IPS-NIHi11 (cell line): Measurements from ENCODE around the gene FTCD.
"Not testable (repeated sequence)": the region's sequence is repeated elsewhere in the genome, so short reads cannot be mapped to it uniquely, and the experiment has no call there.

Source experiments
- DNase-seq: peaks from one replicate; pipeline ENCODE4 v3.0.0; 2012; ENCODE audit warnings: mixed read lengths, low spot score

Gene FTCD

GRCh38 chr21:46111193-46111571 lies 44.2 kb downstream of the FTCD start:
- no peak for DNase-seq

- DNase-seq = peak; percentile 48
Measured at GRCh38 chr21:46110499-46111192, 44.7 kb downstream of the FTCD start.

- no peak for DNase-seq
Measured at GRCh38 chr21:46109313-46110221, 45.8 kb downstream of the FTCD start.

GRCh38 chr21:46108827-46109312 lies 46.5 kb downstream of the FTCD start:
- DNase-seq = no peak

GRCh38 chr21:46107376-46107775 lies 48.0 kb downstream of the FTCD start:
- DNase-seq = not testable (repeated sequence)

- DNase-seq = no peak
Measured at GRCh38 chr21:46104104-46104503, 51.3 kb downstream of the FTCD start.

DNA sequence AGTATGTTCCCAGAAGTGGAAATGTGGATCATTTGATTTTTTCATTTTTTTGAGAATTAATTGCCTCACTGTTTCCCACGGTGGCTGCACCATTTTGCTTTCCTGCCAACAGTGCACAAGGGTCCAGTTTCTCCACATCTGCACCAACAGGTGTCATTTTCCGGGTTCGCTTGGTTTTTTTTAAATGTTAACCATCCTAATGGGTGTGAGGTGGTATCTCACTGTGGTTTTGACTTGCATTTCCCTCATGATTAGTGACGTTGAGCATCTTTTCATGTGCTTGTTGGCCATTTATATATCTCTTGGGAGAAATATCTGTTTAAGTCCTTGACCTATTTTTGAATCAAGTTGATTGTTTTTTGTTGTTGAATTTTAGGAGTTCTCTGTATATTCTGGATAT lies 54.5 kb downstream of the FTCD start:
- no peak for DNase-seq

DNA sequence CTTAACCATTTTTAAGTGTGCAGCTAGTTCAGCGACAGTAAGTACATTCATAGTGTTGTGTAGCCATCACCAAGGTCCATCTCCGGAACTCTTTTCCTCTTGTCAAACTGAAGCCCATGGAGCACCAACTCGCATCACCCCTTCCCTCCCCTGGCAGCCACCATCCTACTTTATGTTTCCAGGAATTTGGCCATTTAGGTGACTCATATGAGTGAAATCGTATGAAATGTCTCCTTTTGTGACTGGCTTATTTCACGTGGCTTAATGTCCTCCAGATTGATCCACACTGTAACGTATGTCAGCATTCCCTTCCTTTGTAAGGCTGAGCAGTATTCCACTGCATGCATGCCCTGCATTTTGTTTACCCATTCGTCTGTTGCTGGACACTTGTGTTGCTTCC lies 55.0 kb downstream of the FTCD start:
- DNase-seq = no peak

DNA sequence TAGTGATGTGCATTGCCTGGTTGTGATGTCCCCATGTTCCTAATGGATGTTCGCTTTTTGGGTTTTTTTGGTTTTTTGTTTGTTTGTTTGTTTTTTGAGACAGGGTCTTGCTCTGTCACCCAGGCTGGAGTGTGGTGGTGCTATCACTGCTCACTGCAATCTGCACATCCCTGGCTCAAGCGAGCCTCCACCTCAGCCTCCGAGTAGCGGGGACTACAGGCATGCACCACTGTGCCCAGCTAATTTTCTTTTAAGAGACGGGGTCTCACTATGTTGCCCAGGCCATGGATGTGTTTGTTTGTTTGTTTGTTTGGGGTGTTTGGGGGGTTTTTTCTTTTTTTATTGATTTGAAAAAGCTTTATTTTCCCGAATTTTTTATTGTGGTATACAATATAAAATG lies 55.4 kb downstream of the FTCD start:
- no peak for DNase-seq

GRCh38 chr21:46099476-46099875 lies 55.9 kb downstream of the FTCD start:
- peak; percentile 46 for DNase-seq

- DNase-seq = peak; percentile 70
Measured at GRCh38 chr21:46098303-46099141, 56.9 kb downstream of the FTCD start.

DNA sequence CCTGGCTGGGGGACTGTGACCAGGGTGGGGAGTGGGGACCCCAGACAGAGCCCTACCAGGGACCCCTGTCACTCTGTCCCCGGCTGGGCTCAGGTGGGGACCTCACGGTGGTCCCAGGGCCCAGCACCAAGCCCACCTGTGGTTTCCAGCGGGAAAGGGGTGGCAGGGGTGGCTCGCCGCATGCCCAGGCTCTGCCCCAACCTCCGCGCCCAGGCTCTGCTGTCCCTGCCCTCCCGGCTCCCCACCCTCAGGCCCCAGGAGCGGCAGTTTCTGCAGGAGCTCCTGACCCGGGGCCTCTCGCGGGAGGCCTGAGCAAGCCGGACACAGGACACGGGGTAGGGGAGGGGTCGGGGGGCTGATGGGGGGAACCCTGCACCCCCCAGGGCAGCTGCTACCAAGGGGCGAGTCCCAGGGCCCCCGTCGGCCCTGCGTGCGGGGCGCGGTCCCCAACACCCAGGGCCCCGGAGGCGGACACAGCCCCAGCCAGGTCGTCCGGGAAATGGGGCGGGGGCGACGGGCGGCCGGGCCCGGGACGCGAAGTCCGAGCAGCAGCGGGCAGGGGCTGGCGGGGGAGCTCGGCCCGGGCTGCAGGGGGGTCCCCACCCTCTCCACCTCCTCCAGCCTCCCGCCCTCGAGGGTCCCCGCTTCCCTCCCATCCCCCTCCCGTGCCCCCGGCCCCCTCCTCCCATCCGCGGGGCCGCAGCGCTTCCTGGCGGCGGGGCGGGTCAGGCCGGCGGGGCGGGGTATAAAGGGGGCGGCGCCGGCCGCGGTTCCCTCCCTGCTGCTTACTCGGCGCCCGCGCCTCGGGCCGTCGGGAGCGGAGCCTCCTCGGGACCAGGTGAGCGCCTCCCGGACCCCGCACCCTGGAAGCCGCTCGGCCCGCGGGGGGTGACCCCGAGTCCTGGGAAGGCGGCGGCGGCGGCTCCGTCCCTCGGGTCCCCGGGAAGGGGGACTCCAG lies 57.8 kb downstream of the FTCD start, which contains the start of gene COL6A2:
Gene COL6A2 (plus strand): TSS at position 777 of the 958 bp plus-strand sequence.
- DNase-seq = peak; percentile 98

DNA sequence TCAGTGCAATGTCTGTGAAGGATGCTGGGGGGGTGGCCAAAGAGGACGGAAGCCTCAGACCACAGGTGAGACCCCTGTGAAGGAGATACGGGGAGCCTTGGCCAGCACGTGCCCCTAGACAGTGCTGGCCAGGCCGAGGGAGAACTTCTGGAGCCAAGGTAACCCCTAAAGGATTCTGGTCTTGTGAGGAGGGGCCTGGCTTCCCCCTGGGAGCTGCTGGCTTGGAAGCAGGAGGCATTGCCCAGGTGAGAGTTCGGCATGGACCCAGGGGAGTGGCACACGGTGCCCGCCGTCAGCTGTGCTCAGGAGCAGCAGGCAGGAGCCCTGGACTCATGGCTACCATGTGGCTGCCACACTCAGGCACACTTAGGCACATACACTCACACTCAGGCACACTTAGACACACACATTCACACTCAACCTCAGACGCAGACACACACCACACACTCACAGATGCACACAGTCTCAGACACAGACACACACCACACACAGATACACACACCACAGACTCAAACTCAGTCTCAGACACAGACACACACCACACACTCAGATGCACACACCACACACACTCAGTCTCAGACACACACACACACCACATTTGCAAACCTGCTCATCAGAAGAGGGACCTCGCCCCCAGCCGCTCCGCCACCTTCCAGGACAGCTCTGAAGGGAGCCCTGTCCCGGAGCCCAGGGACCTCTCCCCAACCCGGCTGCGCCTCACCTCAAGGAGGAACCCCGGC lies 58.6 kb downstream of the FTCD start:
- DNase-seq = no peak

GRCh38 chr21:46095814-46096595 lies 59.4 kb downstream of the FTCD start:
- DNase-seq = no peak

DNA sequence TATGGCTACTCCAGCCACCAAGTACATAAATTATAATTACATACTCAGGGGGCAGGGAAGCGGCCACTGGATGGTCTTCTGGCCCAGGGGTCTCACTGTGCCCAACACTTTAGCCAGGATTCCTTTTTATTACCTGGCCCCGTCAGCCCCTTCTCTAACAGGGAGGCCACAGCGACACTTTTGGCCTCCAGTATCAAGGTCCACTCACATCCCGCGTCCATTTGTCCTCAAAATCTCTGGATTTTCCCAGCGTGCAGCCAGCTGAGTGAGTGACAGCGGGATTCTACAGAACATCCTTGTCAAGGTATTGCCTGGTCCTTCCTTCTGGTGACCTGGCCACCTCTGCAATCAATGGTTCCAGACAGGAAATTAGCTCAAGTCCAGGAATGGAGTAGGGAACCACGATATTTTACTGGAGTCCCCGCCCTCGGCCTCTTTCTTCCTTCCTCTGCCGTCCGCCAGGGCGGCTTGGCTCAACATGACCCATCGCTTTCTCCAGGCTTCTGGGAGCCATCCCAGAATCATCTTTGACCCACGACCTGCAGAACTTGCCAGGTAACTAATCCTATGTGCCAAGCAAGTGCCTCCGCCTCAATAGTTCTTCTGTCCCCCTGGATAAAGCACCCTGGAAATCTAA lies 60.2 kb downstream of the FTCD start:
- no peak for DNase-seq

- no peak for DNase-seq
Measured at GRCh38 chr21:46094401-46095082, 60.8 kb downstream of the FTCD start.

DNA sequence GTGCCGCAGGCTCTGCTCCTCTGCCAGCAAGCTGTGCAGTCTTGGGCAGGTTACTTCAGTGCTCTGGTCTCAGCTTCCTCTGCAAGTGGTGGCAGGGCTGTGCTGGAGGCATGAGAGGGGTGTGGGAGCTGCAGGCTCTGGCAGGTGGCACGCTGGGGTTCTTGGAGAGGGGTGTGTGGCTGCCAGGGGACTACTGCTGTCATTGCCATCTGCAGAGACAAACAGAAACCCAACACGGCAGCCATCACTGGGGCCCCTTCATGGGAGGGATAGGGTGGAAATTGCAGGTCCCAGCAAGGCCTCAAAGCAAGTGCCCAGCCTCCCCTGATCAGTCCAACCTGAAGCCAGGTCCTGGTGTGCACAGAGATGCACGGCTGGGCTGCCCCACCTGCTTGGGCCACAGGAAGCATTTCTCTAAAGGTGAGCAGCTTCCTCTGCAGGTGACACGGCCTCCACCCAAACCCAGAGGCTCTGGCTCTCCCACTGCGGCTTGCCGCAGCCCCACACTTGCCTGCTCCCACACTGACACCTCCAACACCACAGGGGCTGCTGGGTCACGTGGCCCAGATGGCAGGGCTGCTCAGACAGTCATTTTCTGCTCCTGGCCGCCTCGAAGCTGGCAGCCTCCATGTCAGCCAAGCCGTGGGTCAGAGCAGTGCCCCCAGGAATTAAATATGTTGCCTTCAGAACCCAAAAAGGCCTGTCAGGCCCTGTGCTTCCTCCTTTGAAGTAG lies 61.5 kb downstream of the FTCD start:
- DNase-seq = no peak
